Tibial nerve (tissue), 4 donors: ENCODE results near the gene RTL1. TPM values are rescaled to one million over a fixed set of nuclear protein-coding genes. Genes with fewer than 3 reads are reported as not detected.

Source experiments
- DNase-seq, 2 donors: peaks; one replicate each; pipeline ENCODE4 v3.0.0-alpha.2; 2019; ENCODE audit warnings: low spot score in 2 of 2
- H3K27ac ChIP-seq, 4 donors: fragments of 200-600 bp; sonication (generic) in 3 of 4; one replicate each; pipeline ENCODE4 v1.5.1; 2017 to 2019; ENCODE audit warnings: mild to moderate bottlenecking in 1 of 4
- H3K27me3 ChIP-seq, 2 donors: fragments of 200-600 bp; sonication (generic) in 1 of 2; one replicate each; pipeline versions ENCODE4 v1.5.1 to v1.6.0; 2017 to 2019
- H3K36me3 ChIP-seq, 3 donors: fragments of 200-600 bp; sonication (generic); one replicate each; pipeline ENCODE4 v1.5.1; 2018 to 2019
- H3K4me1 ChIP-seq, 4 donors: fragments of 200-600 bp; sonication (generic) in 3 of 4; one replicate each; pipeline ENCODE4 v1.5.1; 2017 to 2019
- H3K4me3 ChIP-seq, 4 donors: fragments of 200-600 bp; sonication (generic) in 3 of 4; one replicate each; pipeline ENCODE4 v1.5.1; 2017 to 2019; ENCODE audit warnings: mild to moderate bottlenecking in 1 of 4, moderate library complexity in 1 of 4
- H3K9me3 ChIP-seq, 4 donors: fragments of 200-600 bp; sonication (generic) in 3 of 4; one replicate each; pipeline ENCODE4 v1.5.1; 2017 to 2019
- CTCF ChIP-seq, 5 experiments: fragments of 200-600 bp in 3 of 5; fragments of 450-650 bp in 2 of 5; sonication (generic) in 3 of 5; IDR thresholded peaks; one replicate each; pipeline ENCODE4 v1.5.1; 2016 to 2019; ENCODE audit warnings: antibody characterized with exemption in 5 of 5, mild to moderate bottlenecking in 3 of 5, moderate library complexity in 2 of 5
- EP300 ChIP-seq, 2 donors: sonication (generic); formaldehyde crosslinking; IDR thresholded peaks; one replicate each; pipeline ENCODE4 v1.6.1; 2017; ENCODE audit warnings: antibody characterized with exemption in 2 of 2, mild to moderate bottlenecking in 1 of 2
- POLR2A ChIP-seq, 2 donors: fragments of 450-650 bp; IDR thresholded peaks; one replicate each; pipeline ENCODE4 v1.6.1; 2017; ENCODE audit warnings: antibody characterized with exemption in 2 of 2, mild to moderate bottlenecking in 2 of 2, moderate library complexity in 2 of 2
- WGBS, 2 donors: methylation state at CpG; one replicate each; pipeline ENCODE4 v1.1.5; 2018; 5-methylcytosine and 5-hydroxymethylcytosine counted together
- total RNA-seq, 4 donors: library from RNA; depleted of rRNA; stranded (reverse); fragments of >200 nt; gene quantifications; one replicate each; pipeline ENCODE4 v1.1.0, GENCODE V29; 2016

The RTL1 gene
- total RNA-seq, 4 donors from 2014 or later: not detected

- Histone ChIP-seq H3K27me3 (peaks cover 0 to 45% of the 10 kb centered on the region in 2 donors), H3K4me3 (no peak overlapping the region), H3K4me1 (peaks cover 0 to 10% (median 0%) of the 10 kb centered on the region in 4 donors), H3K27ac (no peak overlapping the region), H3K9me3 (peaks cover 0 to 7% (median 0%) of the 10 kb centered on the region in 4 donors), H3K36me3 (peaks cover 0 to 3% (median 0%) of the 10 kb centered on the region in 3 donors)
- TF ChIP-seq POLR2A (IDR thresholded peaks at IDR 0.05): no peak
- no peak for TF ChIP-seq CTCF (IDR thresholded peaks at IDR 0.05)
- TF ChIP-seq EP300 (IDR thresholded peaks at IDR 0.05): no peak
- 57 to 78% methylated on average over 4 to 6 of the region's 6 CpGs for WGBS, 2 donors
- DNase-seq: no peak
Measured at GRCh38 chr14:100906420-100906819, 2.9 kb upstream of the RTL1 start.

- WGBS, 2 donors: 69 to 72% methylated on average over 12 of the region's 12 CpGs
- H3K27ac ChIP-seq: no peak overlapping the region
- peaks cover 0 to 3% (median 0%) of the 10 kb centered on the region in 3 donors for H3K36me3 ChIP-seq
- H3K9me3 ChIP-seq: peaks cover 0 to 7% (median 0%) of the 10 kb centered on the region in 4 donors
- TF ChIP-seq CTCF (IDR thresholded peaks at IDR 0.05): no peak
- no peak for TF ChIP-seq EP300 (IDR thresholded peaks at IDR 0.05)
- no peak for TF ChIP-seq POLR2A (IDR thresholded peaks at IDR 0.05)
- peaks cover 0 to 55% of the 10 kb centered on the region in 2 donors for H3K27me3 ChIP-seq
- no peak overlapping the region for H3K4me3 ChIP-seq
- no peak for DNase-seq
- H3K4me1 ChIP-seq: peaks cover 0 to 19% (median 3%) of the 10 kb centered on the region in 4 donors
Measured at GRCh38 chr14:100905166-100905565, 1.6 kb upstream of the RTL1 start.

- Histone ChIP-seq H3K4me3 (no peak overlapping the region), H3K9me3 (peaks cover 0 to 7% (median 0%) of the 10 kb centered on the region in 4 donors), H3K27me3 (peaks cover 0 to 55% of the 10 kb centered on the region in 2 donors), H3K27ac (no peak overlapping the region), H3K4me1 (peaks cover 0 to 26% (median 8%) of the 10 kb centered on the region in 4 donors), H3K36me3 (peaks cover 0 to 3% (median 0%) of the 10 kb centered on the region in 3 donors)
- 27 to 46% methylated on average over 39 to 42 of the region's 45 CpGs for WGBS, 2 donors
- DNase-seq: no peak
- TF ChIP-seq CTCF (IDR thresholded peaks at IDR 0.05) (no peak), EP300 (IDR thresholded peaks at IDR 0.05) (no peak), POLR2A (IDR thresholded peaks at IDR 0.05) (no peak)
Measured at GRCh38 chr14:100904307-100905087, 975 bp upstream of the RTL1 start.

GRCh38 chr14:100903134-100903468 is 421 bp downstream of the RTL1 start:
- Histone ChIP-seq H3K27ac (no peak overlapping the region), H3K4me1 (peaks cover 0 to 40% (median 12%) of the 10 kb centered on the region in 4 donors), H3K4me3 (no peak overlapping the region), H3K27me3 (peaks cover 0 to 66% of the 10 kb centered on the region in 2 donors), H3K9me3 (peaks cover 0 to 7% (median 0%) of the 10 kb centered on the region in 4 donors), H3K36me3 (peaks cover 0 to 3% (median 0%) of the 10 kb centered on the region in 3 donors)
- no peak for DNase-seq
- TF ChIP-seq EP300 (IDR thresholded peaks at IDR 0.05): no peak
- TF ChIP-seq POLR2A (IDR thresholded peaks at IDR 0.05): no peak
- TF ChIP-seq CTCF (IDR thresholded peaks at IDR 0.05): no peak
- 69 to 84% methylated on average over 9 of the region's 10 CpGs for WGBS, 2 donors
